C4-2B (cell line): ENCODE data around the gene DAZAP1.

Experiments used
- H3K27ac ChIP-seq: fragments of 450-650 bp; 2 replicates; pipeline ENCODE4 v1.5.1; 2017
- CTCF ChIP-seq: fragments of 450-650 bp; conservative IDR thresholded peaks from 2 replicates; pipeline ENCODE4 v1.5.1; 2017; ENCODE audit warnings: mild to moderate bottlenecking
- ZFX ChIP-seq: fragments of 450-650 bp; IDR thresholded peaks from 2 replicates; pipeline ENCODE4 v1.6.1; 2017

DAZAP1 gene

GRCh38 chr19:1467215-1467489 lies 59.8 kb downstream of the DAZAP1 start:
- peak overlapping the region; percentile 92 for H3K27ac ChIP-seq
- no peak for TF ChIP-seq ZFX
- no peak; the same call in 1 of the 2 replicates for TF ChIP-seq CTCF

GRCh38 chr19:1467490-1468273 lies 60.3 kb downstream of the DAZAP1 start:
- peak overlapping the region; percentile 92 for H3K27ac ChIP-seq
- TF ChIP-seq ZFX: no peak
- no peak for TF ChIP-seq CTCF

- TF ChIP-seq CTCF: no peak
- TF ChIP-seq ZFX: peak; percentile 91
- H3K27ac ChIP-seq: peak overlapping the region; percentile 92
Measured at GRCh38 chr19:1468274-1468820, 61.0 kb downstream of the DAZAP1 start.

GRCh38 chr19:1468821-1469254 lies 61.5 kb downstream of the DAZAP1 start:
- no peak for TF ChIP-seq ZFX
- TF ChIP-seq CTCF: peak; percentile 58
- H3K27ac ChIP-seq: peak overlapping the region; percentile 92

GRCh38 chr19:1469255-1470054 lies 62.1 kb downstream of the DAZAP1 start:
- peak overlapping the region; percentile 92 for H3K27ac ChIP-seq
- TF ChIP-seq ZFX: peak; percentile 82
- peak; percentile 43; the same call in 1 of the 2 replicates for TF ChIP-seq CTCF

GRCh38 chr19:1470055-1470304 lies 62.6 kb downstream of the DAZAP1 start:
- no peak for TF ChIP-seq CTCF
- TF ChIP-seq ZFX: no peak
- peak overlapping the region; percentile 92 for H3K27ac ChIP-seq
